GM18858 (cell line): ENCODE results near the gene NETO1.

Experiments used
- ATAC-seq: cut with Tn5 transposase; IDR thresholded peaks from one replicate; pipeline ENCODE4 v1.9.1; 2021; ENCODE audit not compliant: unreplicated experiment

NETO1 gene, protein sequence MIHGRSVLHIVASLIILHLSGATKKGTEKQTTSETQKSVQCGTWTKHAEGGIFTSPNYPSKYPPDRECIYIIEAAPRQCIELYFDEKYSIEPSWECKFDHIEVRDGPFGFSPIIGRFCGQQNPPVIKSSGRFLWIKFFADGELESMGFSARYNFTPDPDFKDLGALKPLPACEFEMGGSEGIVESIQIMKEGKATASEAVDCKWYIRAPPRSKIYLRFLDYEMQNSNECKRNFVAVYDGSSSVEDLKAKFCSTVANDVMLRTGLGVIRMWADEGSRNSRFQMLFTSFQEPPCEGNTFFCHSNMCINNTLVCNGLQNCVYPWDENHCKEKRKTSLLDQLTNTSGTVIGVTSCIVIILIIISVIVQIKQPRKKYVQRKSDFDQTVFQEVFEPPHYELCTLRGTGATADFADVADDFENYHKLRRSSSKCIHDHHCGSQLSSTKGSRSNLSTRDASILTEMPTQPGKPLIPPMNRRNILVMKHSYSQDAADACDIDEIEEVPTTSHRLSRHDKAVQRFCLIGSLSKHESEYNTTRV

DNA sequence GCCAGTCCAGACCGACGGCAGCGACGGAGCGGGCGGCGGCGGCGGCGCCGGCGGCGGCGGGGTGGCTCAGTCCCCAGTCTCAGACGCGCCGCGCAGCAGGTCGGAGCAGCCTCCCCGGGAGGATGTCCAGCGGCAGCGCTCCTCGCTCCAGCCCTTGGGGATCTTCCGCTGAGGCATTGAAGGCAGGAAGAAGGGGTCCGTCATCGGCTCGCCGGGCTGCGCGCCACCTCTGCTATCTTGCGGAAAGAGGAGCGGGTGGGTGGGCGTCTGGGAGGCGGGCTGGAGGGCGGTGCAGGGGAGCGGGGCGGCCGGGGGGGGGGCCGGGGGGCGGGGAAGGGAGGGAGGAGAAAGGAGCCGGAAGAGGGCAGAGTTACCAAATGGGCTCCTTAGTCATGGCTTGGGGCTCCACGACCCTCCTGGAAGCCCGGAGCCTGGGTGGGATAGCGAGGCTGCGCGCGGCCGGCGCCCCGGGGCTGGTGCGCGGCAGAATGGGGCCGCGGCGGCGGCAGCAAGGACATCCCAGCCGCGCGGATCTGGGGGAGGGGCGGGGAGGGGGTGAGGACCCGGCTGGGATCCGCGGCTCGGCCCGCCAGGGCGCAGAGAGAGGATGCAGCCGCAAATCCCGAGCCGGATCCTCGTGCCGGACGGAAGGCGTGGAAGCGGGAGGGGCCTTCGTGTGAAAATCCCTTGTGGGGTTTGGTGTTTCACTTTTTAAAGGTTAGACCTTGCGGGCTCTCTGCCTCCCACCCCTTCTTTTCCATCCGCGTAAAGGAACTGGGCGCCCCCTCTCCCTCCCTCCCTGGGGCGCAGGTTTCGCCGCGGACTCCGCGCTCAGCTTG, at the start of gene NETO1:
Gene NETO1, minus strand, starts transcription at position 242 of the 839 bp plus-strand sequence. CDS start 696 bp downstream, outside the sequence.
- no peak for ATAC-seq

DNA sequence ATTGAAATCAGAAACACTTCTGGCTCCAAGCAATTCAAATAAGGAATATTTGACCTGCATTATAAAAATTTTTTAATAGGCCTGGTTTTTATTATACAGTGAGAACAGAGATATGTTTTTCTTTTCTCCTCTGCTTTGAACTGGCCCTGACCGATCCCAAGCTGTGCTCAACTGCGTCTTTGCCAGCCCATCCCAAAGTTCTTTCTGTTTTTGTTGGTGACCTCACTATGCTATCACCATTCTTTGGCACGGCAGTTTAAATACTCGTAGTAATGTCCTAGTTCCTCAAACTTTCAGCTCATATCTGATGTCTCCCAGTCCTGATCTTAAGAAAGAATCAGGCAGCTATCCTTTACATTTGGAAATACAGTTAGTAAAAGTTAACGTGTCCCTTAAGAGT, 42.3 kb upstream of the NETO1 start:
- ATAC-seq, result no peak

DNA sequence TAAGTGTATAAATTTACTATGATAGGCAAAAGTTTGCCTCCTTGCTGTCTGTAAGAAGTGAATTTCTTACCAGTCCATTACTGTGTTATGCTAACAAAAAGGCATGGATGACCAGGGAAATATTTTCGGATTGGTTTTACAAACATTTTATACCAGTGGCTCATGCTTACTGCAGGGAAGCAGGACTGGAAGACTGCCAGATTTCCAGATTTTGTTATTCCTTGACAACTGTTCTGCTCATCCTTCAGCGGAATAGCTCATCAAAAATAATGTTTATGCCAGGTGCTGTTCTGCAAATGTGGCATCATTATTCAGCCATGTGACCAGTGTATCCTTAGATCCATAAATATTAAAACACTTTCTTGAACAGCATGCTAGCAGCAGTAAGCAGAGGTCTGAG, 40.4 kb upstream of the NETO1 start:
- ATAC-seq, result no peak

DNA sequence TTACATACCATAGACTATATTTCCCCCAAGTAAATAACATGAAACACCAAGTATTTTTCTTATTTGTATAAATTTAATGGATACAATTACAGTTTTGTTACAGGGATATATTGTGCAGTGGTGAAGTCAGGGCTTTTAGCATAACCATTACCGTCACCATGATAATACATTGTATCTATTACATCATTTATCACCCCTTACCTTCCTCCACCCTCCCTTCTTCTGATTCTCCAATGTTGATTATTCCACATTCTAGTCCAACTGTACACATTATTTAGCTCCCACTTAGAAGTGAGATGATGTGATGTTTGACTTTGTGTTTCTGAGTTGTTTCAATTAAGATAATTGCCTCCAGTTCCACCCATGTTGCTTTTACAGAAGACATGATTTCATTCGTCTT, 35.2 kb upstream of the NETO1 start:
- ATAC-seq, result no peak

DNA sequence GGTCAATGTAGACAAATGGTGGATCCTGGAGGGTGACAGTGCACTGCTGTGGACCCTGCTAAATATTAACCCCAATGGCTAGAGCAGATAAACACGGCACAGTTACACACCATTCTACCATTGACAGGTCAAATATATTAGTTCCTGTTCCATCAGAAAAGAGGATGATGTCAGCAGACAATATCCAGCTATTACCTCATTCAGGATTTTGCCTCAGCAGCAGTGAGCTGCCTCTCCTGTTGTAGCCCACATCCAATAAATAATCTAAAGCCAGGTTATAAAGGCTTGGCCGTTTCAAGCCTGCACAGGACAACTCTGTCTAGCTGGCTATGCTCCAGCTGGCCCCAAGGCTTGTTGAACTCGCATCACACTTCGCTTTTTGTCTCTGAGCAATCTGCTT, 31.6 kb upstream of the NETO1 start:
- no peak for ATAC-seq

DNA sequence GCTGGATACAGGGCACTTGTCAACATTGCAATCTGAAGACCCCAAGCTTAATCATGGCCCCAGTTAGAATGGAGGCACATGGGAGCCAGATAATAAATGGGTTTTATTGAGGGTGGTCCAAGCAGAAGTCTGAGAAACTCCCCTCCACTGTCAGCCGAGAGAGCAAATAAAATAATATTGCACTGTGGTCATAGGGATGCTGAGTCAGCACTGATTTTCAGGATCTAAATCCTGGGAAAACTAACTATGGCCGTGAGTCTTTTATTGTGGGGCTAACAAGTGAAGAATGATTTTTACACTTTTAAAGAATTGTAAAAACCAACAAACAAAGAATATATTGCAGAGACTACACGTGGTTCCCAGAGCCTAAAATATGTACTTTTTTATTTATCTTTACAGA, 31.1 kb upstream of the NETO1 start:
- ATAC-seq, result no peak

DNA sequence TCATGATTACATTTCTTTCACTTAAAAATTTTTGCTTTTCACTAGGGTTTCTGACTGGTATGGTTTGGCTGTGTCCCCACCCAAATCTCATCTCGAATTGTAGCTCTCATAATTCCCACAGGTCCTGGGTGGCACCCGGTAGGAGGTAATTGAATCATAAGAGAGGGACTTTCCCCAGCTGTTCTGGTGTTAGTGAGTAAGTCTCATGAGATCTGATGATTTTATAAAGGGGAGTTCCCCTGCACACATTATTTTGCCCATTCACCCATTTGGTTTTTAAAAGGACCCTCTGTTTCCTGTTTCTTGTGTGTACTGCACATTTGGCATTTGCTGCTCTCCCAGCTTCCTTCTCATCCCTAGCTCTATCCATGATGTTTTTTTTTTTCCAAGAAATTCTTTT, 27.8 kb upstream of the NETO1 start:
- no peak for ATAC-seq

DNA sequence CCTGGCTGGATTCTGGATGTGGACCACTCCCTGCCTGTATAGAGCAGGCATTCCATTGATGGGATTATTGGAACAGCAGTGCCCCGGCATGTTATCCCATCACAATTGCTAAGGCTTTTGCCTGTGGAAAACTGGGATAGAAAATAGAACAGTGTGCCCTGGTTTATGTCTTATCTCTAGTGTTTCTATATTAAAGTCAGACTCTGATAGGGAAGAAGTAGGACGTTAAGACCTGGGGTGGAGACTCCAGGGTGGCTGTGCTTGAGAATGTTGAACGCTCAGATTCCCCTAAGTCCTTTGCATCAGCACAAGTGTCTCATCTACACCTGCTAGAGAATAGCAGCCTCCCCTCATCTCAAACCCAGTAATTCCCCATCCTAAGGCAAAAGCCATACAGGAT, 10.8 kb upstream of the NETO1 start:
- no peak for ATAC-seq

DNA sequence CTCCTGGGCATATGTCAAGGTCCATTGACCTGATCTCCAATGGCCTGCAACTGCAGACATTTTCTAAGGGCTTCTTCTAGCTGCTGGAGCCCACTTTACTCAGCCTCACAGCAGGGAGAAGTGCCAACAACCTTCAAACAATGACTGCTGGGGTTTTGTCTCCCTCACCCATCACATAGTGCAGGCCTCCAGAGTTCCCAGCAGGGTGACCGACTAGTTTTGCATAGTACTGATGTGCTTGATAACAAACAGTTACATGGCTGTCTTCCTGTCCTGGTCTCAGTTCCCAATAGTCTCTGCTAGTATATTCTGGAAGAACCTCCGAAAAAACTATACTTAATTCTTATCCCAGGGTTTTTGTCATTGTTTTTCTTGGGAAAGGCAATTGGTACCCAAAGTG, 10.4 kb upstream of the NETO1 start:
- no peak for ATAC-seq

DNA sequence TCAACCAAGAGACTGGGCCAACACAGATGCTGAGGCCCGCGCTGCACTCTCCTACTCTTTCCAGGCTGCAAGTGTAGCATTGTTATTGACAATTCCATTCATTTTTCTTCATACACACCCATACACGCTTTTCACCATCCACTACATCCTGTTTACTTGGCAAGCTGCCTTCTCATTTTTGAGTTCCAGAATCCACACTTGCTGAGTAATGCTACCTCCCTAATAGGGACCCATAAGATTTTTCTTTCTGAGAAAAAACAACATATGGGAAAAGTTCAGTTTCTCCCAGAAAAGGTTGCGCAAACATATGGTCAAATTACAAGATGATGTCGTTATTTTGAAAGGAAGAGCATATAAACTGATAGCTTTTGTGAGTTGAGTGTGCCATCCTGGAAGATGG, 3.3 kb upstream of the NETO1 start:
- no peak for ATAC-seq

DNA sequence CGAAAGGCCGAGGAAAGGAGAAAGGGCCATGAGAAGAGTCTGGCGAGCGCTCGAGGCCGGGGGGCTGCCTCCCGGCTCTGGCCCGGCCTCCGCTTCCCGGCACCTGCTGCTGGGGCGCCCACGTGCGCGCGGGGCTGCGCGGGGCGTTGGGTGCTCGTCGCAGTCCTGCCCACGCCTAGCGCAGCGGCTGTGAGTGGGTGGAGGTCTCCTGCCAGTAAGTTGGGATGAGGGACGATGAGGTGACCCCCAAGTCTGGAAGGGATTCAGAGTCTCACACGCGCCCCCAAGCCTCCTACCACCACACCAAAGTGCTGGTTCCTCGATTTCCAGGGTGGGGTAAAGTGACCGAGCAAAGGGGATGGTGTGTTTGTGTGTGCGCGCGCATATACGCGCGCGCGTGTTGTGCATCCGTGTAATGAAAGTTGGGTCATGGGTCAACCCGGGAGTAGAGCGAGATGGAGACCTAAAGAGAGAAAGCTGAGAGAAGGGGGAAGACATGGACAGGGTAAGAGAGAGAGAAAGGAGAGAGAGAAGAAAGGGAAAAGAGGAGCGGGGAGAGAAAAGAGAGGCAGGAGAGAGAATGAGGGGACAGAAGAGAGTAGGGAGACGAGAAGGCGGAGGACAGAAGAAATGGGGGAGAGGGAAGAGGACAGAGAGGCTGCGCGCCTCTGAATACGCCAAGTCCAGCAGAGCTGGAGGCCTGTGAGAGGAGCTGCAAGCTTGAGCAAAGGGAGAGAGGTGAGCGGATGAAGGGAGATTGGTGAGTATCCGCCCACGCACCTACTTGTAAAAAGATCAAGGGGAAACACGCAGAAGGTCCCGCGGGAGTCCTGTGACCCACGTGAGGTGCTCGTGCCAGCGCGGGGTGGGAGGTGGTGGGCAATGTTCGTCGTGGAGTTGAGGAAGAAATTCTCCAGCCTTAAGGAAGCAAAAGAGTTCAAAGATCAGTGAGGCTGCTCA, 1.7 kb upstream of the NETO1 start:
- ATAC-seq, result no peak

DNA sequence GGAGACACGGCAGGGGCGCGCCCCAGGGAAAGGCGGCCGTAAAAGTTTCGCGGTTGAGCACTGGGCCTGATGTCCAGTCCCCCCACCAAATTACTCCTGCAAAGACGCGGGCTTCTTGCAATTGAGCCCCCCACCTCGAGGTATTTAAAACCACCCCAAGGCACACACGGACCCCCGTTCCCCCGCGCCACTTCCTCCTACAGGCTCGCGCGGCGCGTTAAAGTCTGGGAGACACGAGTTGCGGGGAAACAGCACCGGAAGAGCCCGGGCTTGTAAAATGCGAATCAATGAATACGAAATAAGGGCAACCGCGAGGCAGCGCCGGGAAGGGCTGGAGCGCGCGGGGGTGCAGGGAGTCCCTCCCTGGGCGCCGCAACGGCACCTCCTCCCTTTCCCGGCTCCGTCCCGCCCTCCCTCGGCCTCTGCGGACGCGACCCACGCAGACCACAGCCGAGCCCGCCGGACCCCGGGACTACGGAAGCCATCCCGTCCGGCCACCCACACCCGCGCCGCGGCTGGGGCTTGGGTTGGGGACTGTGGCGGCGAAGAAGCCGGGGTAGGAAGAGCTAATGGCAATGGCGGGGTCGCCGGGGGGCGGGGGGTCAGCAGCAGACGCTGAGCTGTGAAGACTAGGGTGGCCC, 918 bp upstream of the NETO1 start:
- ATAC-seq, result no peak

DNA sequence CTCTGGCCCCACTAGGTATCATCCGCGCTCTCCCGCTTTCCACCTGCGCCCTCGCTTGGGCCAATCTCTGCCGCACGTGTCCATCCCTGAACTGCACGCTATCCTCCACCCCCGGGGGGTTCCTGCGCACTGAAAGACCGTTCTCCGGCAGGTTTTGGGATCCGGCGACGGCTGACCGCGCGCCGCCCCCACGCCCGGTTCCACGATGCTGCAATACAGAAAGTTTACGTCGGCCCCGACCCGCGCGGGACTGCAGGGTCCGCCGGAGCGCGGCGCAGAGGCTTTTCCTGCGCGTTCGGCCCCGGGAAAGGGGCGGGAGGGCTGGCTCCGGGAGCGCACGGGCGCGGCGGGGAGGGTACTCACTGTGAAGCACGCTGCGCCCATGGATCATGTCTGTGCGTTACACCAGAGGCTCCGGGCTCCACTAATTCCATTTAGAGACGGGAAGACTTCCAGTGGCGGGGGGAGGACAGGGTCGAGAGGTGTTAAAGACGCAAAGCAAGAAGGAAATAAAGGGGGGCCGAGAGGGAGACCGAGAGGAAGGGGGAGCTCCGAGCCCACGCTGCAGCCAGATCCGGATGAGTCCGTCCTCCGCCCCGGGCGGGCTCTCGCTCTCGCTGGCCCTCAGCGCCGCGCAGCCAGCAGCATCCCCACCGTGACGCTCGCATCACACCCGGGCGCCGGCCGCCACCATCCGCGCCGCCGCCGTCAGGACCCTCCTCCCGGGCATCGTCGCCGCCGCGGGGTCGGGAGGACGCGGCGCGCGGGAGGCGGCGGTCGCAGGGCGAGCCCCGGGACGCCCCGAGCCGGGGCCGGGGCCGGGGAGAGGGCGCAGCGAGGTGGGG, 664 bp downstream of the NETO1 start:
- ATAC-seq, result no peak

DNA sequence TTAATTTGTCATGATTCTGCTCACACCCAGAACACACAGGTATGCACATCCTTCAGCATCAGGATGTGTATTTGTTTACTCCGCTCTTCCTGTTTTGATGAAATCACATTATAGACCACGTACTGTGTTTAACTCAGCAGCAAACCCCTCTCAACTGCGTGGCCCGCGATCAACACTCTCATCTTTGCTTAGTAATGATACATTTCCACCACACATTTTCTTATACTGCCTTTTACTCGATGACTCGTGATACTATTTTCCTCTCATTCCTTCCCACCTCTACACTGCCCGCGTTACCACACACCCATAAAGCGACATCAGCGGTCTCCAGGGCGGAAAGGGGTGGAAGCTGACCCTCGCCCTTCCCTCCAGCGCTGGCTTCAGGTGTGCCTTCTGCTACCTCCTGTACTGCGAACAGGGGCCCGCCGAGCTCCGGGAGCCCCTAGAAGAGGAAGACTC, 1.3 kb downstream of the NETO1 start:
- ATAC-seq, result no peak

DNA sequence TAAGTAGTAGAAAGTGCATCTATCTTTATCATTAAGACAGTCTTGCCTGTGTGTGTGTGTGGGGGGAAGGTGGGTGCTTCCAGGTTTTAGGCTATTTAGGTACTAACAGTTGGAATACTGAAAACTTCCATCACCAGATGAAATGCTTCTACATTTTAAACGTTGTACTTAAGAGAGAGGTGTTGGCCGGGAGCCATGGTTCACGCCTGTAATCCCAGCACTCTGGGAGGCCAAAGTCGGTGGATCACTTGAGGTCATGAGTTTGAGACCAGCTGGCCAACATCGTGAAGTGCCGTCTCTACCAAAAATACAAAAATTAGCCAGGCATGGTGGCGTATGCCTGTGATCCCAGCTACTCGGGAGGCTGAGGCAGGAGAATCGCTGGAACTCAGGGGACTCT, 4.0 kb downstream of the NETO1 start:
- ATAC-seq, result no peak

DNA sequence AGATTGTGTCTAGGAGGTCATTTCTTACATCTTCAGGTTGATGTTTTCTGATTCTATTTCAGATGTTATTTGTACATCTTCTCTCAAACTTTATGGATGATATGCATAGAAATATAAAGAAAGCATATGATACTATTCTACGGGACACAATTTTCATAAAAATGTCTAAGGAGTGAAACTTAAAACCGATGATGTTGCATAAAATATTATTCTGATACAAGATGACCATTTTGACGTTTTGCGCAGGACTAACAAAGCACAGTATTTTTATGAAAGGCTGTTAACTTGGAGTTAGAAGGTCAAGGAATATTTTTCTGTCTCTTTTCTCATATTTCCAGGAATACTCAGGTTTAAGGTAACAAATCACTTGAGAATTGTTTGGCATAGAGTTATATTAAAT, 8.7 kb downstream of the NETO1 start:
- ATAC-seq, result no peak

DNA sequence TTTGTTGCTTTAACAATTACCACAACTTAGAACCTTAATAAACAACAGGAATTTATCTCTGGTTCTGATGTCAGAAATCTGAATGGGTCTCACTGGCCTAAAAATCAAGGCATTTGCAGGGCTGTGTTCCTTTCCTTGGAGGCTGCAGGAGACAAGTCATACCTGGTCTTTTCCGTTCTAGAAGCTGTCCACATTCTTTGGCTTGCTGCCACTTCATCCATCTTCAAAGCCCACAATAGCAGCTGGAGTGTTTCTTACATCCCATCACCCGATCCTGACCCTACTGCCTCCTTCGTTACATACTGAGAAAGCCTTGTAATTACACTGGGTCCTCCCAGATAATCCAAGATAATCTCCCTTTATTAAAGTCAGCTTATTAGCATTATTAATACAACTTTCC, 18.1 kb downstream of the NETO1 start:
- no peak for ATAC-seq

DNA sequence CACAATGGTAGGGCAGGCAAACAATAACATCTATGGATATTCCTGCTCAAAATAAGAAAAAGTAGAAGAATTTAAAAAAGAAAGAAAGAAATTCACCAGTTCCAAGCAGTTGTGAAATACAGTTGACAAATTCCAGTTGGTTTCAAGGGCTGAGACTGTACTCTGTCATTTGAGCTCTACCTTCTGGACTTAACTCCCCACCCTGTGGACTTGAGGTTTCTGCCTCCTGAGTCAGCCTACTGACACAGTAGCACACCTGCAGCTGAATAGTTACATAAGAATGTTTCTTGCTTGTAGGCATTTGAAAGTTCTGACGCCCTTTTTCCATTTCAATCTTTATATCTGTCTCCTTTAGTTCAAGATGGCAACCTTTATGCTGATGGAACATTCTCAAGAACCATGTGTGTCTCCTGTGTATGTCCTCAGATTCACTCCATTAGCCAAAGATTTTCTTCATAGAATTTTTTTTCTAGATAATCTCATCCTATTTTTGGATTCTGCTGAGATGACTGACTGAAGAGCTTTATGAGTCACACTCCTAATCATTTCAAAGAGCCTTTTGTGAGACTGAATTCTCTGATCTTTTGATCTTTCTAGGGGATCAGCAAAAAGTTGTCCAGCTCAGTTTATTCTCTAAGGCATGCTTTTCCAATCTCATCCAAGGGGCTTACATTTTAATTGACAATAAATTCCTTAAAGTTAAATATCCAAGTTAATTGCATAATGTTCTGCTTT, 19.1 kb downstream of the NETO1 start:
- ATAC-seq, result no peak

DNA sequence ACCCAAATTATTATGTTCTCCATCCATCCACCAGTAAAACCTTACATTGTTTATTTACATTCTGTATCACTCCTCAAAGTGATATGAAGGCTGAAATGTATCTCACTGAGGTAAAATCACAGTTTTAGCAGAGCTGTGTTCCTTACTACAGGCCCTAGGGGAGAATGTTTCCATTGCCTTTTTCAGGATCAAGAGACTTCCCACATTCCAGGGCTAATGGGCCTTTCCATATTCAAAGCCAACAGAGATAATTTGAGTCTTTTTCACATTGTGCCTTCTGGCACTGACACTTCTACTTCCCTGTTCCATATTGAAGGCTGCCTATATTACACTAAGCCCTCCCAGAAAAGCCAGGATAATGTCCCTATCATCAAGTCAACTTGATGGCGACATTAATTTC, 20.0 kb downstream of the NETO1 start:
- ATAC-seq, result no peak
